Activated T-cell treated with anti-CD3 and anti-CD28 coated beads, Interleukin-2, amount 50 U/mL, for 48 hours (primary cell): ENCODE measurements around the gene CACNA1E.

Experiments used
- DNase-seq, 2 experiments: peaks; one replicate each; pipeline ENCODE4 v3.0.0-alpha.2; 2020

CACNA1E gene

DNA sequence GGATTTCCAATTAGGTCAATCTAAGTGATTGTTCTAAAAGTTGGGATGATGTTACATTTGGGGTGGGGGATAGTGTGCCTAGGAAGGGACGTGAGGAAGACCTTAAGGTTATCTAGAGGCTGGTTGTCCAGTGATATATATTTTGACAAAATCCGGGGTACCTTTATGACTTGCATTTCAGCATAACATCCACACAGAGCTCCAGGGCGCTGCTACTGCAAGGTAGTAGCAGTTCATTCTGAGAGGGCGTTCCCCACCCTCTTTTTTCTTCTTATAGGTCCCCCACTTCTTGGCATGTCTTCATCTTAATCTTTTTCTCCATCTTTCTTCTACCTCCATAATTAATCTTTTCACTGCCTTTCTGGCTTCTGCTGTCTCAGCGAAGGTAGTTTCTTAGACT lies 161.9 kb downstream of the CACNA1E start:
- no peak for DNase-seq

DNA sequence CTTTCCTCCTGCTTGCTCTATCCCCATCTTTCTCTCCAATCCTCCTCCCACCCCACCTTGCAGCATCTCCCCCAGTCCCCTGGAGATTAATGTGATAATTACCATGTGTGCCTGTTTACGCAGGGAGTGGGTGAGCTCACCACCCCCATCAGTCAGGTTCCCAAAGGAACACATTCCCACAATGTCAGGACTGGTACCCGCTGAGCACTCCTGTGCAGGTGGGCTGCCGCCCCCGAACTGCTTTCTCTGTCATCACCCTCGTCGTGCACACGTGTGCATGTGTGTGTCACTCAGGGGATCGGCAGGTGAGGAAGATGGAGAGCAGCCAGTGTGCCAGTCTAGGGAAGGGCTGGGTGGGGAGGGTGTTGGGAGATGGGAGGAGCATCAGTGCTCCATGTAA lies 163.4 kb downstream of the CACNA1E start:
- DNase-seq, result no peak

GRCh38 chr1:181647314-181648035 lies 164.2 kb downstream of the CACNA1E start:
- no peak for DNase-seq

GRCh38 chr1:181651276-181651675 lies 168.0 kb downstream of the CACNA1E start:
- DNase-seq, result no peak

DNA sequence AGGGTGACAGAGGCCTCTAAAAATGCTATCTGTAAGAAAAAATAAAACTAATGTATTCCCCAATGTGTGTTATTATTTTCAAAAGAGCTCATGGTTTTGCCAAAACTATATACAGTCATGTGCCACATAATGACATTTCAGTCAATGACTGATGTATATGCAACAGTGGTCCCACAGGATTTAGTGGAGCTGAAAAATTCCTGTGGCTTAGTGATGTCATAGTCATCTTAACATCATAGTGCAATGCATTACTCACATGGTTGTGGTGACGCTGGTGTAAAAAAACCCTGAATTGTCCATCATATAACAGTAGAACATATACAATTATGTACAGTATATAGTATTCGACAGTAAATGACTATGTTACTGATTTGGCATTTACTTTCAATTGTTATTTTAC lies 172.4 kb downstream of the CACNA1E start:
- DNase-seq, result no peak

- no peak for DNase-seq
These were observed 173.2 kb downstream of the CACNA1E start for GRCh38 chr1:181656491-181656890.

DNA sequence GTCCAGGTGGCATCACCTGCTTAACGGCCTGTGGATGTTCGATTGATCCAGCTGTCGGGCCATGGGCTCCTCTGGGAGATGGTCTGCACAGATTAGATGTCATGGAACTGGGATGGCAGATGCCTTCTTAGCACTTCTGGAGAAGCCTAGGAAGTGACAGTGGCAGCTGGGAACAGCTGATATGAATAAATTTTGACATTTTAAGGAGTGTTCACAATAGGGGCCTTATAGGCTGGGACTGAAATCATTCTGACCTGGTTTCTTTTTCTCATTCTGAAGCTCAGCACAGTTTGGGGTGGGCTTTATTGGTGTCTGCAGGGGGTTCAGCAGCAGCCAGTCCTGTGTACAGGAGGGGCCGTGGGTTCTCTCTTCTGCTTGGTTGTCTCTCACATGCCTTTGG lies 175.3 kb downstream of the CACNA1E start:
- DNase-seq, result no peak

DNA sequence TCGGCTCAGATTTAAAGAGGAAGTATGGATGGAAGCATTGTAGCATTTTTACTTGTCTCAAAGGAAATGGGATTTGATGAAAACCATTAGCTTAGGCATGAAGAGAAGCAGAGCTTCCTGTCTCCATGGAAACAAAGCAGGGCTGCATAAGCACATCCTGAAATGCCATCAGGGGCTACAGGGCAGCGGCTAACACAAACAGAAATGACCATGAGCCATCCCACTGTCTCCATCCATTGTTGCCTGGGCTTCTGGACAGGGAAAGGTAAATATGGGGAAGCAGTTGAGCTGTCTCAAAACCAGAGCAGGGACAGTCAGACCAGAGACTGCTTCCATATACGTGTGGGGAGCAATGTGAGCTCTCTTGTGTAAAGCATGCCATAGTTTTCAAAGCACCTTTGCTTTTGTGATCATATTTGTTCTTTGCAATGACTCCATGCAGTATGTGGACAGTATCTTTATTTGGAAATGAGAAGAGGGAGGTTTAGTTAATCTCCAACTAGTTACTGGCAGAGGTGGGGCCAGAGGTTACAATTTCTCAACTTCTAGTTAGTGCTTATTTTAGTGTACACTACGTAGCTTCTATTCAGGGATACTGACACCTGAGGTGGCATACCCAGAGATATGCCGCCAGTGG lies 176.1 kb downstream of the CACNA1E start:
- DNase-seq, result no peak

DNA sequence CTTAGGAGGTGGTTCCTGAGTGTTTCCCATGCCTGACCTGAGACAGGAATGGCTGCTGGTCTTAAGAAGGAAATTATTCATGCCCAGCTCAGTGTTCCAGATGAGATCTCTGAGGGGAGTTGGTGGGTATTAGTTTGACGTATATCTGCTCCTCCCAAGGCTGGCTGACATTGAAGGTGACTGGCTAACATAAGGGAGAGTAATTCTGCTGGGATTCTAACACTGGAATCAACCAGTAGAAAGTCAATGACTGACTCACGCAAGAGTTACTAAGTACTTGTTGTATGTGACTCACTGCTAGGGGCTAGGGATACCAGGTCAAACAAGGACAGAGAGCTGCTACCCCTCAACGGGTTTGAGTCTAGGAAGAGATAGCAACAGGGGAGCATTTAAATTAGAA lies 177.3 kb downstream of the CACNA1E start:
- no peak for DNase-seq

- DNase-seq, result no peak
These were observed 178.3 kb downstream of the CACNA1E start for GRCh38 chr1:181661569-181661968.

DNA sequence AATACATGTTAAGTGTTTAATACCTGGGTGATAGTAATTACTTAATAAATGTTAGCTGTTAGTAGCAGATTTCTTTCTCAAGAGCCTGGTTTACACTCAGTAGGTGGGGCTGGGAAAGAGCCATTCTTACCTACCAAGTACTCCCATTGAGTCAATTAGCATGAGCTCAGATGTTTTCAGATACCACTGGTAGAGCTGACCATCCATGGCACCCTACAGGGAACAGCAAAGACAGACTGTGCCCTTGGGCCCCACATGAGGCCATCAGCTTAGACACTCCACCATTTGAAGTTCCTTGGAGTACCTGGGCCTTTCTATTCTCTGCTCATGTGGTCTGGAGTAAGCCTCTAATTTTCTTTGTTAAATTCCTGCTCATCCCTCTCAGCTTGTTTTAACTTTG lies 179.3 kb downstream of the CACNA1E start:
- no peak for DNase-seq

DNA sequence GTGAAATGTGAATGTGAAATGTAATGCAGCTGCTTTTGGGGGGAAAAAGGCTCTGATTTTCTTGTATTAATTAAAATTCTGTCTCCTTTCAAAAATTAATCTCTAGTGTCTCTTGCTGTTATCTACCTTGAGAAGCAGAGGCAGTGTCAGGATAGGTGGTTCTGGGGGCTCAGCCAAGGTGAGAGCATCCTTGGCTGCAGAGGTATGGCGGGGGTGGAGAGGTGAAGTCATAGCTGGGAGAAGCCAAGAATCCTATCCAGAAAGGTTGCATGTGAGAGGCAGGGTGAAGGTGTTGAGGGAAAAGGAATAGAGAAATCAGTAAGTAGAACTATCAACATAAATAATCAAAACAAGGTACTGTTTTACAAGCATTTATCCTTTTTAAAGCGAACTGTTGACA lies 181.2 kb downstream of the CACNA1E start:
- DNase-seq, result no peak

- DNase-seq, result no peak
These were observed 185.9 kb downstream of the CACNA1E start for GRCh38 chr1:181669246-181669645.

DNA sequence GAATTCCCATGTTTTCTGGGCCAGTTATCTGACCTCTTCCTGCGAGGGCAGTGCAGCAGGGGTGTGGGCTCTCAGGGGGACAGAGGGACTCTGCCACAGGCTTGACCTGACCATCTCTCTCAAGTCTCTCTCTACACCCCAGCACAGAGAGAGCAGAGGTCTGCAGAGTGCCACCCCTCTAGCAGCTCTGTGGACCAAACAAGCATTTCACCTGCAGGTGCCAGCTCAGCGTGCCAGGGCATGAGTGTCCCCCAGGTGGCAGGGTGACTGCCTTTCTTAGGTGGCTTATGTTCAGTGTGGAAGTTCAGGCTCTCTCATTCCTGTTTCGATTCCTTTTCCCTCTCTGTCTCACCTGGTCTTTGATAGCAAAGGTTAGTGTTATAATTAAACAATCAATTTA lies 191.3 kb downstream of the CACNA1E start:
- no peak for DNase-seq

DNA sequence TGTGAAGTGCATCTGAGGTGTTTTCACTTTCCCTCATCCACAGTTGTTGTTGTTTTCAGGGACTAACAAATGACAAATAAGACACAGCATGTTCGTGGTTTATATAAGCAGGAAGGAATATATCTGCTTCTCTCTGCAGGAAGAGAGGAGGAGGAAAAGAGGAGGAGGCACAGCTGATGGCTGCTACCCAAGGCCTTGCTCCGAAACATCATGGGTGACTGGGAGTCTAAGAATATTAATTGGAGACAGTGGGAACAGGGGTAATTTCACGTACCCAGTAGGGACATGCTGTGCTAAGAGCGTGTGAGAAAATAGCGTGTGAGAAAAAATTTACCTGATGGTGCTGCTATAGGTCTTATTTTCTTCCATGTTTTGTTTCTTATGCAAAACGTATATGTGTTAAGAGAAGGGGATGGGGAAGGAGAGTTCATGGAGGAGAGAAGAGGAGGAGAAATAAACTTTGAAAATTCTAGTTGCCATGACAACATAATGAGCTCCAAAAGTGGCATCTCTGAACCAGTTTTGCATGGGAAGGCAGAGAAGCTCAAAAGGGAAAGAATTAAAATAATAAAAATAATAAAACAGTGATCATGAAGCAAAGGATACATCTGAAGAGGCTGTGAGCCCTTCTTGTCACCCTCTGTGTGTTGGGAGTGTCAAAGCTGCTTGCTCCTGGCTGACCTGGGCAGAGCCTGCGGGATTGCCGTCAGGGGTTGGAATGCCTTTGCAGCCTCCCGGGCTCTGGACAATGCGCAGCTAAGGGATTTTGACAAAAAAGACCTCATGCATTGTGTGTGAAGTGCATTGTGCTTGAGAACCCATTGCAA lies 192.0 kb downstream of the CACNA1E start:
- no peak for DNase-seq

- DNase-seq, result no peak
These were observed 192.5 kb downstream of the CACNA1E start for GRCh38 chr1:181675918-181676190.

GRCh38 chr1:181676269-181676668 lies 193.0 kb downstream of the CACNA1E start:
- no peak for DNase-seq

DNA sequence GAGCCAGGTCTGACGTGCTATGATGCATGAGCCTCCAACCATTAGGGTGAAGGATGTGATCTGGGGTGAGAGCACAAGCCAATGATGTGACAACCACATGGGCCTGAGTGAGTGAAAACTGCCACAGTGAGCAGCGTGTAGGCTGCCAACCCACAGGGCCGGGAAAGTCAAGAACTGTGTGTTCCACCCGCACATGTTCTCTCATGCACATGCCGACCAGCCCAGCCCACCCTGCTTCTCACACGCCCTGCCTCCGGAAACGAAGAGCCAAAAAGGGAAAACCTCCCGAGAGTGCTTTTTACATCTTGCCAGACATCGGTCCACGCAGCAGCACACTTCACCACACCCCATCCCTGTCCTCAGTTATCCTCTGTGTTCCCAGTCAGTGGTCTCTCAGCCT lies 197.0 kb downstream of the CACNA1E start:
- no peak for DNase-seq

DNA sequence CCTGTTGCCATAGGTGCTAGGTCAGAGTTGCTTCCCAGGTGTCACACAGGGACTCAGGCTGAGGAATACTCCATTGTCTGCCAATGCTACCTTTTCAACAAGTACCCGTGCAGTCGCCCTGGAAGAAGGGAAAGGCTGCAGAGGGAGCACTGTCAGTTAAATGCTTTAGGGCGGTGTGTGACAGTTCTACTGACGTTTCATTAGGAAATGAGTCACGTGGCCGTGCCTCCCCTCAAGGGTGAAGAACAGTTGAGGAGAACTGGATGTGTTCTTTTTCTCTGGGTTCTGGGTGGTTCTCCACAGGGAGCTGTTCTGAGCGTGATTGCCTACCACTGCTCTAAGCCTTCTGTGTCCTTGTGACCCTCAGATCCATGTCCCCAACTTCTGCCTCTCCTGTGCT lies 197.6 kb downstream of the CACNA1E start:
- DNase-seq, result no peak

GRCh38 chr1:181685211-181685610 lies 201.9 kb downstream of the CACNA1E start:
- DNase-seq, result no peak

- no peak for DNase-seq
These were observed 218.6 kb downstream of the CACNA1E start for GRCh38 chr1:181701891-181702290.

GRCh38 chr1:181704546-181704945 lies 221.2 kb downstream of the CACNA1E start:
- DNase-seq, result no peak

- no peak for DNase-seq
These were observed 228.5 kb downstream of the CACNA1E start for GRCh38 chr1:181711820-181712219.

DNA sequence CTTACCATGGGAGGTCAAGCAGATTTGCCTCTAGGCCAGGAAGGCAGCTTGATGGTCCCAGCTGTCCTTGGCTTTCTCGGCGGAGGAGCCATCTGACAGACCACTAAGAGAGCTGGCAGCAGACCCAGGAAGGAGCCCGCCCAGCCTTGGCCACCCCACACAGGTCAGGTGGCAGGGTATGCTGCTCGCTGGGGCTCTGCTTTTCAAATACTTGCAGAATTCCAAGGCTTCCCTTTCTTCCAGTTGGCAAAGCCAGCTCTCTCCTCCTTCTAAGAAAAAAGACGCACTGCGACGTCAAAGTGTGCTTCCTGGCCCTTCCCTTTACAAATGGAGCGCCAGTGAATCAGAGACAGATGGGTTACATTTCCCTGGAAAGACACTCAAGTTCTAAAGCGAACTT lies 229.4 kb downstream of the CACNA1E start:
- no peak for DNase-seq
